ENCODE data around the gene FOXK1.
"Not testable (repeated sequence)": the region's sequence is repeated elsewhere in the genome, so short reads cannot be mapped to it uniquely, and the experiment has no call there.

Gene FOXK1

GRCh38 chr7:4667776-4668509 lies 14.2 kb upstream of the FOXK1 start:
- DNase-seq: no peak

- no peak for DNase-seq
Measured at GRCh38 chr7:4668510-4668847, 13.6 kb upstream of the FOXK1 start.

- no peak for DNase-seq
Measured at GRCh38 chr7:4670791-4671190, 11.3 kb upstream of the FOXK1 start.

- no peak for DNase-seq
Measured at GRCh38 chr7:4675771-4676367, 6.2 kb upstream of the FOXK1 start.

- DNase-seq: not testable (repeated sequence)
Measured at GRCh38 chr7:4677518-4677917, 4.6 kb upstream of the FOXK1 start.

- DNase-seq: no peak
Measured at GRCh38 chr7:4681218-4681851, 760 bp upstream of the FOXK1 start.

GRCh38 chr7:4682621-4683042 lies 537 bp downstream of the FOXK1 start:
- peak; percentile 14 for DNase-seq

GRCh38 chr7:4683043-4683883 lies 1.2 kb downstream of the FOXK1 start:
- DNase-seq: peak; percentile 11

GRCh38 chr7:4683884-4684565 lies 1.9 kb downstream of the FOXK1 start:
- DNase-seq: peak; percentile 48

GRCh38 chr7:4684846-4685245 lies 2.8 kb downstream of the FOXK1 start:
- DNase-seq: no peak

GRCh38 chr7:4685676-4686075 lies 3.6 kb downstream of the FOXK1 start:
- not testable (repeated sequence) for DNase-seq

GRCh38 chr7:4687956-4688355 lies 5.9 kb downstream of the FOXK1 start:
- peak; percentile 25 for DNase-seq

- no peak for DNase-seq
Measured at GRCh38 chr7:4689151-4689550, 7.1 kb downstream of the FOXK1 start.

- no peak for DNase-seq
Measured at GRCh38 chr7:4689668-4690067, 7.6 kb downstream of the FOXK1 start.

- no peak for DNase-seq
Measured at GRCh38 chr7:4690953-4691856, 9.1 kb downstream of the FOXK1 start.

- no peak for DNase-seq
Measured at GRCh38 chr7:4692055-4692454, 10.0 kb downstream of the FOXK1 start.

GRCh38 chr7:4692622-4693021 lies 10.5 kb downstream of the FOXK1 start:
- not testable (repeated sequence) for DNase-seq

- no peak for DNase-seq
Measured at GRCh38 chr7:4693152-4693551, 11.1 kb downstream of the FOXK1 start.

GRCh38 chr7:4693749-4694148 lies 11.7 kb downstream of the FOXK1 start:
- DNase-seq: no peak

GRCh38 chr7:4694305-4694704 lies 12.2 kb downstream of the FOXK1 start:
- no peak for DNase-seq

- no peak for DNase-seq
Measured at GRCh38 chr7:4698707-4699275, 16.7 kb downstream of the FOXK1 start.
